ENCODE results near the gene RAB9A. TPM values are rescaled to one million over a fixed set of nuclear protein-coding genes. Genes with fewer than 3 reads are reported as not detected.

The RAB9A gene
- total and polyA plus RNA-seq, 9 of the 15 experiments (the other 6 are each of a cell fraction or from before 2014, with no cell fraction given), result 13.5 to 20.8 (median 17.7) TPM

GRCh38 chrX:13695601-13696115, 6.7 kb downstream of the RAB9A start:
- H3K9ac ChIP-seq (ENCODE audit: insufficient read depth in 1 of 2, low read depth in 2 of 2, low read length in 2 of 2), result no peak overlapping the region
- TF ChIP-seq, protein P1, sequence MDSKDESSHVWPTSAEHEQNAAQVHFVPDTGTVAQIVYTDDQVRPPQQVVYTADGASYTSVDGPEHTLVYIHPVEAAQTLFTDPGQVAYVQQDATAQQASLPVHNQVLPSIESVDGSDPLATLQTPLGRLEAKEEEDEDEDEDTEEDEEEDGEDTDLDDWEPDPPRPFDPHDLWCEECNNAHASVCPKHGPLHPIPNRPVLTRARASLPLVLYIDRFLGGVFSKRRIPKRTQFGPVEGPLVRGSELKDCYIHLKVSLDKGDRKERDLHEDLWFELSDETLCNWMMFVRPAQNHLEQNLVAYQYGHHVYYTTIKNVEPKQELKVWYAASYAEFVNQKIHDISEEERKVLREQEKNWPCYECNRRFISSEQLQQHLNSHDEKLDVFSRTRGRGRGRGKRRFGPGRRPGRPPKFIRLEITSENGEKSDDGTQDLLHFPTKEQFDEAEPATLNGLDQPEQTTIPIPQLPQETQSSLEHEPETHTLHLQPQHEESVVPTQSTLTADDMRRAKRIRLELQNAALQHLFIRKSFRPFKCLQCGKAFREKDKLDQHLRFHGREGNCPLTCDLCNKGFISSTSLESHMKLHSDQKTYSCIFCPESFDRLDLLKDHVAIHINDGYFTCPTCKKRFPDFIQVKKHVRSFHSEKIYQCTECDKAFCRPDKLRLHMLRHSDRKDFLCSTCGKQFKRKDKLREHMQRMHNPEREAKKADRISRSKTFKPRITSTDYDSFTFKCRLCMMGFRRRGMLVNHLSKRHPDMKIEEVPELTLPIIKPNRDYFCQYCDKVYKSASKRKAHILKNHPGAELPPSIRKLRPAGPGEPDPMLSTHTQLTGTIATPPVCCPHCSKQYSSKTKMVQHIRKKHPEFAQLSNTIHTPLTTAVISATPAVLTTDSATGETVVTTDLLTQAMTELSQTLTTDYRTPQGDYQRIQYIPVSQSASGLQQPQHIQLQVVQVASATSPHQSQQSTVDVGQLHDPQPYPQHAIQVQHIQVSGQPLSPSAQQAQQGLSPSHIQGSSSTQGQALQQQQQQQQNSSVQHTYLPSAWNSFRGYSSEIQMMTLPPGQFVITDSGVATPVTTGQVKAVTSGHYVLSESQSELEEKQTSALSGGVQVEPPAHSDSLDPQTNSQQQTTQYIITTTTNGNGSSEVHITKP (IDR thresholded peaks at IDR 0.05; ENCODE audit: partially characterized antibody), result peak; percentile 46
- TF ChIP-seq GTF2F1 (IDR thresholded peaks at IDR 0.05; ENCODE audit: low read depth, low read length) (no peak), KLF16 (IDR thresholded peaks at IDR 0.05) (0 out of 2 replicates have a peak, but pooled peaks have one; percentile 18), REST (IDR thresholded peaks at IDR 0.05; ENCODE audit: borderline replicate concordance) (peak; percentile 27; the same call in 1 of the 2 replicates), REST (CRISPR knock-in tag; IDR thresholded peaks at IDR 0.05; ENCODE audit: low read depth) (no peak)
- 54% methylated on average over 4 of the region's 4 CpGs for WGBS (ENCODE audit: insufficient coverage, low coverage, missing lambda C conversion rate)

More at GRCh38 chrX:13695601-13696115, 6.7 kb downstream of the RAB9A start:
- H3K27ac ChIP-seq (ENCODE audit: extremely low read depth, low read depth, low read length), result no peak overlapping the region
- ChIA-PET POLR2A (interaction anchor here (0.6 kb wide), 1 partner anchor 31 kb away, joined by 3 read pairs; no protein-coding TSS in a partner anchor), CTCF (ENCODE audit: low intra/inter-chr PET ratio) (no interaction called here)
- H3K9me3 ChIP-seq (replicated peaks; ENCODE audit: control insufficient read depth, insufficient read depth, low read depth, low read length), result no peaks in the 10 kb centered on the region
- in situ Hi-C loops (cut with MboI), result no loop called here
- peaks cover 10 to 57% of the 10 kb centered on the region in 2 experiments for H3K4me1 ChIP-seq (replicated peaks in 1 of 2; ENCODE audit: control insufficient read depth in 2 of 2, insufficient read depth in 2 of 2, low read length in 2 of 2)
- H3K36me3 ChIP-seq (ENCODE audit: control insufficient read depth, insufficient read depth, low read length), result peaks cover 18% of the 10 kb centered on the region; the same call in 1 of the 3 replicates
- BruUV-seq (replicated peaks), result no TSS peak
- ATAC-seq (no peak), DNase-seq (ENCODE audit: extremely low read depth in 1 of 4, low spot score in 3 of 4) (no peak), FAIRE-seq (no peak)
- no peaks in the 10 kb centered on the region for H3K9me1 ChIP-seq (ENCODE audit: control insufficient read depth, insufficient read depth, low read length)
- H2AFZ ChIP-seq (ENCODE audit: low read depth, low read length), result no peak overlapping the region
- no peaks in the 10 kb centered on the region for H3K27me3 ChIP-seq (ENCODE audit: control insufficient read depth in 2 of 2, insufficient read depth in 2 of 2, low read length in 2 of 2)
- H3K79me2 ChIP-seq (ENCODE audit: control insufficient read depth, insufficient read depth, low read length), result peaks cover 94% of the 10 kb centered on the region
- peaks cover 27% of the 10 kb centered on the region; the same call in 1 of the 2 replicates for H4K20me1 ChIP-seq (replicated peaks; ENCODE audit: control insufficient read depth, insufficient read depth, low read length)
- intact Hi-C loops (cut with micrococcal nuclease), result loop anchor here (5.0 kb wide), 1 partner anchor 37 kb away; the partner anchor contains the start of genes OFD1 and TRAPPC2
- H3K4me2 ChIP-seq (ENCODE audit: insufficient read depth, low read length), result no peak overlapping the region
- H3K4me3 ChIP-seq, result no peak overlapping the region
